Cardiac muscle cell (in vitro differentiated cells and primary cell): ENCODE measurements around the gene INPP5D. TPM values are rescaled to one million over a fixed set of nuclear protein-coding genes. Genes with fewer than 3 reads are reported as not detected.

Experiments used
- DNase-seq, 2 donors: peaks; one replicate each; pipeline versions ENCODE4 v3.0.0 to v3.0.0-alpha.2; 2010 to 2017; ENCODE audit warnings: low read depth in 1 of 2, low spot score in 1 of 2
- H3K27ac ChIP-seq: fragments of 200-600 bp; sonication (generic); 2 replicates; pipeline ENCODE4 v1.5.1; 2016
- H3K27me3 ChIP-seq: fragments of 200-600 bp; sonication (generic); 2 replicates; pipeline ENCODE4 v1.6.0; 2016; ENCODE audit warnings: control low read depth
- H3K36me3 ChIP-seq: fragments of 200-600 bp; sonication (generic); 2 replicates; pipeline ENCODE4 v1.5.1; 2016; ENCODE audit warnings: control low read depth
- H3K4me1 ChIP-seq: fragments of 200-600 bp; sonication (generic); 2 replicates; pipeline ENCODE4 v1.8.1; 2017; ENCODE audit warnings: low read depth, mild to moderate bottlenecking, mixed run types
- H3K4me3 ChIP-seq: fragments of 200-600 bp; sonication (generic); 2 replicates; pipeline ENCODE4 v1.5.1; 2016; ENCODE audit warnings: mild to moderate bottlenecking
- H3K9me3 ChIP-seq: fragments of 200-600 bp; sonication (generic); 2 replicates; pipeline ENCODE4 v1.5.1; 2017; ENCODE audit warnings: low read depth, mild to moderate bottlenecking, control low read depth
- polyA plus RNA-seq: library from polyadenylated mRNA; unstranded; fragments of >200 nt; fragmentation: Nextera tagmentation; extraction: Ambion mirVana; gene quantifications from 2 replicates; pipeline ENCODE4 v1.2.1, GENCODE V29; 2016
- total RNA-seq: library from RNA; depleted of rRNA; stranded (reverse); fragments of >200 nt; gene quantifications from 2 replicates; pipeline ENCODE4 v1.2.3, GENCODE V29; 2016
- TF ChIP-seq, protein P1 (sequence below): IDR thresholded peaks from 2 replicates; pipeline ENCODE4 v1.5.1; 2012; ENCODE audit warnings: low read depth, mild to moderate bottlenecking, low read length

Gene INPP5D
- total and polyA plus RNA-seq, 2 experiments from 2014 or later, result 4.5 to 6.8 TPM

DNA sequence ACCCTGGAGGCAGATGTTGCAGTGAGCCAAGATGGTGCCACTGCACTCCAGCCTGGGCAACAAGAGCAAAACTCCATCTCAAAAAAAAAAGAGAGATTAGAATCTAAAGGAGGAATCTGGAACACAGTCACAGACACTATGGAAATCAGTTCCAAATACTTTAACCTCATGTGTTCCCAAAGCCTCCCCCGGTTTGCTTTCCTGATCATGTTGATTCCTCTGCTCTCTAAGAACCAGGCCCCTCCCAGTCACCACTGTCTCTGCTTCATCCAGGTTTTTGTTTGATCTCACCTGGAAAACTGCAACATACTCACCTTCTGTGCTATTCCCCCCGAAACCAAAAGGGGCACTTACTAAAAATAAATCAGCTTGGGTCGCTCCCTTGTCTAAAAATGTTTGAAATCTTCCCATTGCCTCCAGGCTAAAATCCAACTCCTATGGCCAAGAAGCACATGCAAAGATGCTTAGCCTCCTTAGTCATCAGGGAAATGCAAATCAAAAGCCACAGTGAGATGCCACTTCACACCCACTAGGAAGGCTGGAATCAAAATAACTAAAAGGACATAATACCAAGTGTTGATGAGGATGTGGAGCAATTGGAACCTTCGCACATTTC, 33.8 kb upstream of the INPP5D start:
- no peaks in the 10 kb centered on the region for H3K36me3 ChIP-seq
- no peaks in the 10 kb centered on the region for H3K4me1 ChIP-seq
- no peak overlapping the region for H3K4me3 ChIP-seq
- no peaks in the 10 kb centered on the region for H3K9me3 ChIP-seq
- TF ChIP-seq, protein P1, sequence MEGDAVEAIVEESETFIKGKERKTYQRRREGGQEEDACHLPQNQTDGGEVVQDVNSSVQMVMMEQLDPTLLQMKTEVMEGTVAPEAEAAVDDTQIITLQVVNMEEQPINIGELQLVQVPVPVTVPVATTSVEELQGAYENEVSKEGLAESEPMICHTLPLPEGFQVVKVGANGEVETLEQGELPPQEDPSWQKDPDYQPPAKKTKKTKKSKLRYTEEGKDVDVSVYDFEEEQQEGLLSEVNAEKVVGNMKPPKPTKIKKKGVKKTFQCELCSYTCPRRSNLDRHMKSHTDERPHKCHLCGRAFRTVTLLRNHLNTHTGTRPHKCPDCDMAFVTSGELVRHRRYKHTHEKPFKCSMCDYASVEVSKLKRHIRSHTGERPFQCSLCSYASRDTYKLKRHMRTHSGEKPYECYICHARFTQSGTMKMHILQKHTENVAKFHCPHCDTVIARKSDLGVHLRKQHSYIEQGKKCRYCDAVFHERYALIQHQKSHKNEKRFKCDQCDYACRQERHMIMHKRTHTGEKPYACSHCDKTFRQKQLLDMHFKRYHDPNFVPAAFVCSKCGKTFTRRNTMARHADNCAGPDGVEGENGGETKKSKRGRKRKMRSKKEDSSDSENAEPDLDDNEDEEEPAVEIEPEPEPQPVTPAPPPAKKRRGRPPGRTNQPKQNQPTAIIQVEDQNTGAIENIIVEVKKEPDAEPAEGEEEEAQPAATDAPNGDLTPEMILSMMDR, result no peak
- peak in 1 of 2 donors; percentile 55 for DNase-seq
- no peaks in the 10 kb centered on the region for H3K27me3 ChIP-seq
- no peak overlapping the region for H3K27ac ChIP-seq

DNA sequence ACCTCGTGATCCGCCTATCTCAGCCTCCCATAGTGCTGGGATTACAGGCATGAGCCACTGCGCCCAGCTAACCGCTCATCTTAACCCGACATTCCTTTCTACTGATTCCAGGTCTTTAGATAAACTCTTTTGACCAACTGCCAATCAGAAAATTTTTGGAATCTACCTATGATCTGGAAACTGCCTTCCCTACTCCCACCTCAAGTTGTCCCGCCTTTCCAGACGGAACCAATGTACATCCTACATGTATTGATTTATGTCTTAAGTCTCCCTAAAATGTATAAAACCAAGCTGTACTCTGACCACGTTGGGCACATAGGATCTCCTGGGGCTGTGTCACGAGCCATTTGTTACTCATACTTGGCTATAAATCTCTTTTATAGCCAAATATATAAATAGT, 30.8 kb upstream of the INPP5D start:
- no peak for DNase-seq
- Histone ChIP-seq H3K27me3 (no peaks in the 10 kb centered on the region), H3K4me3 (no peak overlapping the region), H3K36me3 (no peaks in the 10 kb centered on the region), H3K9me3 (no peaks in the 10 kb centered on the region), H3K4me1 (no peaks in the 10 kb centered on the region), H3K27ac (no peak overlapping the region)
- TF ChIP-seq, protein P1, result no peak

DNA sequence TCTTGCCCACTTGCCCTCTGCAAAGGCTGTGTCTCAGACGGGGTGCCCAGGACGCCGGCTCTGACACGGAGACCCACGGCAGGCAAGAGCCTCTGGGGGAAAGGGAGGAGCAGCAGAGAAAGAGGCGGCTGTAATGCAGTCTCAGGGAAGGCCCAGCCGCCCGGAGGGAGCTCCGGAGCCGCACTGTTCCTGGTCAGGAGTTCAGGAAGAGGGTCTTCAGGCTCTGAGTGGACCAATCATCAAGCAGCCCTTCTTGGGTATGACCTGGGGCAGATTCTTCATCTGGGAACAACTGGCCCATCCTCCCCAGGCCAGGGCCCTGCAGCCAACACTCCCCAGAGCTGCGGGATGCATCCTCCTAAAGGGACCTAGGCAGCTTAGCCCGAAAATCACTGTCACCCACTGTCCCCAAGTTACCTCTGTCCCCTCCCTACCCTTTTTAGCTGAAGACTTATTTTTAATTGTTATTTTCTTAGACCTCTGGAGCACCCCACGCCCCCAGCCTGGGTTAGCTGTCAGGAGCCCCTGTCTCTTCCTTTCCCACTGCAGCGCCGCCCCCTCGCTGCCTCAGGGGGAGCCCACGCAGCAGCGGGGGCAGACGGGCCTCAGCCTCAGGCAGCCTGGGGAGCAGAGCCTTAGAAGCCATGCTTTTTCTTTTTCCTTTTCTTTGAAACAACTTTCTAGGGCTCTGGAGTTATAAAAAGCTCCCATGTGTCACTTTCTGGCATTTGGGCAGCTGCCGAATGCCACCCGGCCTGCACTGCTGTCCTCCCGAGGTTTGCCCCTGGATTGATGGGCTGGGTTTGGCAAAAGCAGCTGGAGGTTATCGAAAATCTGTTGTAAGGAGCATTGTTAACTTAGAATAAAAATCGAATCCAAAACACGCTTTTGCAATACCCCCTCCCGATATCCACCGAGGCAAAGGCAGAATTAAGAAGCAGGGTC, 28.3 kb upstream of the INPP5D start:
- TF ChIP-seq, protein P1, result no peak
- no peaks in the 10 kb centered on the region for H3K27me3 ChIP-seq
- no peak overlapping the region for H3K27ac ChIP-seq
- no peaks in the 10 kb centered on the region for H3K4me1 ChIP-seq
- no peak for DNase-seq
- H3K9me3 ChIP-seq, result no peaks in the 10 kb centered on the region
- no peak overlapping the region for H3K4me3 ChIP-seq
- H3K36me3 ChIP-seq, result no peaks in the 10 kb centered on the region

DNA sequence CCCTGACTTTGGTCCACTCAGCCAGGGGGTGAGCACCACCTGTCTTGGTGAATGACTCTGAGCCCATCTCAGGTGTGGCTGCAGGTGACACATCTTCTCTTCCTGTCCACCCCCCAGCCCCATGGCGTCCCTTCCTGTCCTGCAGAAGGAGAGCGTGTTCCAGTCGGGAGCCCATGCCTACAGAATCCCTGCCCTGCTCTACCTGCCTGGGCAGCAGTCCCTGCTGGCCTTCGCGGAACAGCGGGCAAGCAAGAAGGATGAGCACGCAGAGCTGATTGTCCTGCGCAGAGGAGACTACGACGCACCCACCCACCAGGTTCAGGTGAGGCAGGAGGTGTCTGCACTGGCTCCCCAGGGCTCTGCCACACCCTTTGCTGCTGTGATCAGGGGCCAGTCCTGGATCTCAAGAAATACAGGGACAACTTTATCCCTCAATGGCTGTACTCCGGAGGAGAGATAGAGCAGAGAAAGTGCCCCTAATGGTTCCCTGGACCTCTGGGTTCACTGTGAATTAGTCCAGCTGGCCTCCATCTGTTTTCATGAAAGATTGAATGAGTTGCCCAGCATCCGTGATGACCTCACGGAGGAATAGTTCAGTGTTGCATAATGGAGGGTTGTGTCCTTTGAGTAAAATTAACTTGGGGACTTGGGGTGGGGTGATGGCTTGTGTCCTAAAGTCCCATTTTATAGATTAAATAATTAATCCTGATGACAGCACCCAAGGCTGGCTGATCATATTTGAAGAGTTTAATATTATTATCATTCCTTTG, 27.4 kb upstream of the INPP5D start, which contains the start of gene NEU2:
TSS of gene NEU2 (plus strand) at position 122 of the 770 bp plus-strand sequence. CDS start at position 122, 0 bp downstream.
- TF ChIP-seq, protein P1, result no peak

DNA sequence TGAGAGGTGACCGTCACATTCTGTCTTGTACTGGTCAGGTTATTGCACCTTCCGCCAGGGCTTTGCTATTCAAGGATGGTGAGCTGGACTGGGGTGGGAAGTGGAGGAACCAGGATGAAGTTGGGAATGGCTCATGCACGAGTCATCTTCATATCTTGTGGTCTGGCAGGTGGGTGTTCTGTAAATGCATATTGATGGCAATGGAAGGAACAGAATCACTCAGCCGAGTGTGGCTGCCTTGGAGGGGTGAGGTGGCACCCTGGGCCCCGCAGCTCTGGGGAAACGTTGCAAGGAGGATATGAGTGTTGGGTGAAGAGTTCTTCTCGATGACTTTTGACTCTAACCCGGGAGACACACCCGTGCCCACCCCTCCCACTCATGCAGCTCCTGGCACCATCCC, 26.5 kb upstream of the INPP5D start:
- no peak for DNase-seq
- Histone ChIP-seq H3K4me1 (no peaks in the 10 kb centered on the region), H3K36me3 (no peaks in the 10 kb centered on the region), H3K27me3 (no peaks in the 10 kb centered on the region), H3K9me3 (no peaks in the 10 kb centered on the region), H3K27ac (no peak overlapping the region), H3K4me3 (no peak overlapping the region)
- TF ChIP-seq, protein P1, result no peak

More for the DNA sequence above, 27.4 kb upstream of the INPP5D start, which contains the start of gene NEU2:
- Histone ChIP-seq H3K36me3 (no peaks in the 10 kb centered on the region), H3K4me3 (no peak within 1 kb of the TSS), H3K27ac (no peak within 1 kb of the TSS), H3K27me3 (no peaks in the 10 kb centered on the region), H3K4me1 (no peaks in the 10 kb centered on the region), H3K9me3 (no peaks in the 10 kb centered on the region)
- no peak for DNase-seq
